B cell (primary cell): ENCODE data around the gene MARCHF4.

ENCODE experiments used
- CTCF ChIP-seq: fragments of 200-600 bp; IDR thresholded peaks from one replicate; pipeline ENCODE4 v1.8.0; 2022; ENCODE audit warnings: antibody characterized with exemption, mild to moderate bottlenecking
- EZH2 ChIP-seq: IDR thresholded peaks from 2 replicates; pipeline ENCODE4 v1.6.1; 2012; ENCODE audit warnings: borderline replicate concordance, low read depth, mild to moderate bottlenecking, moderate library complexity, low read length; ENCODE audit not compliant: insufficient read depth, poor library complexity, severe bottlenecking

DNA sequence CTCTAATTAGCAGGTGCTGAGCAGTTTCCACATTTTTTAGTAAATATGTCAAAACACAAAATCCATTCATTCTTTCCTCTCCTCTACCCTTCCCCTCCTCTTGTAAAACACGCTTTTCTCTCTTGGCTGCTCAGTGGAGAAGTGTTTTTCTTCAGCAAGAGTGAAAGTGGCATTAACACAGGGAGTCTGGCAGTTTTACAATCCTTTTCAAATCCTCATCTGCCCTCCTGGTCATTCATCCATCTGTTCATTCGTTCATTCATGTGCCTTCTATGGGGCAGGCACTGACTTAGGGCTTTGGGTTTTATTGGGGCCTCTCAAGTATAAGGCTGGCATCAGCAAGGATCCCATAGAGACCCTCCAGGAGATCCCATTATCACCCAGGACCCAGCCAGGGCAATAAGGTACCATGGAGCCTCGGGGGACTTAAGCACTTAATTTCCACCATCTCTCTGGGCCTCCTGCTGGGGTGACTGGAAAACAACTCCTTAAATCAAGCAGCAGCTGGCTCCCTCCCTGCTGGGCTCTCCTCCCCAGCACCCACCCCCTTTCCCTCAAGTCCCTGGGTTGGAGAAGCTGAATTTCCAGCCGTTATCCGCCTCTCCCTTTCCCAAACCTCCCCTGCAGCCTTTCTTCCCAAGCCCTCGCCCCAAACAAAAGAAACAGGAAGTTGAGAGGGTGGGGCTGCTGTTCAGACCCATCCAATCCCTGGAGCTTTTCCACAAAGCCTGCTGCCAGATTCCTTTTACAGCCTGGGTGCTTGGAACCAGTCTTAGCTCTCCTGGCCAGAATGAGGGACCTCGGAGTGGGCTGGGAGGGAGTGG is 32.6 kb downstream of the MARCHF4 start:
- TF ChIP-seq EZH2 = no peak
- no peak for TF ChIP-seq CTCF
